K562 (cell line): Measurements from ENCODE around the gene MYO9A. TPM values are rescaled to one million over a fixed set of nuclear protein-coding genes. Genes with fewer than 3 reads are reported as not detected.
"Not testable (repeated sequence)": the region's sequence is repeated elsewhere in the genome, so short reads cannot be mapped to it uniquely, and the experiment has no call there.

Source experiments
- ATAC-seq: fragments of 200-7000 bp; cut with Tn5 transposase; 3 replicates; pipeline ENCODE4 v1.9.1; 2020; ENCODE audit warnings: moderate library complexity
- BruUV-seq: library from RNA; stranded (reverse); fragments of 400-500 nt; replicated peaks from 2 replicates; lab custom pipeline; 2021; lab: Mats Ljungman, UMichigan
- CTCF ChIA-PET: fragments of 300-600 bp; formaldehyde crosslinking; extraction: SDS; loops from one replicate; lab custom pipeline; 2021; ENCODE audit warnings: low intra/inter-chr PET ratio; lab: Yijun Ruan, JAX
- POLR2A ChIA-PET: fragments of 300-600, 350-650 bp; sonication (Branson Sonifier 250); formaldehyde crosslinking; extraction: SDS; loops from one replicate; lab custom pipeline; 2021; ENCODE audit warnings: antibody characterized with exemption, inconsistent platforms; lab: Yijun Ruan, JAX
- DNase-seq, 4 experiments: peaks; one replicate each; pipeline versions ENCODE4 v3.0.0 to v3.0.0-alpha.2; 2011 to 2018; ENCODE audit warnings: low spot score in 3 of 4, mixed read lengths in 3 of 4; ENCODE audit errors: extremely low read depth in 1 of 4
- FAIRE-seq: peaks from 2 replicates; lab custom pipeline; 2011; peaks lifted over from hg19 to GRCh38; lab: Jason Lieb, UNC
- H2AFZ ChIP-seq: 2 replicates; pipeline ENCODE4 v1.6.0; 2011; ENCODE audit warnings: low read depth, low read length, control low read depth, inconsistent platforms
- H3K27ac ChIP-seq: fragments of 200-600 bp; 3 replicates; pipeline ENCODE4 v1.8.0; 2011; ENCODE audit warnings: low read depth, mild to moderate bottlenecking, control low read depth, inconsistent platforms, low read length, moderate library complexity, mixed read lengths; ENCODE audit errors: extremely low read depth
- H3K27me3 ChIP-seq, 2 experiments: fragments of 300-600 bp in 1 of 2; 2 replicates in 1 of 2; 3 replicates in 1 of 2; pipeline versions ENCODE4 v1.6.0 to v1.8.0; 2011; ENCODE audit warnings: inconsistent platforms in 2 of 2, low read length in 2 of 2, mild to moderate bottlenecking in 1 of 2, mixed read lengths in 1 of 2, moderate library complexity in 1 of 2; ENCODE audit not compliant: control insufficient read depth in 2 of 2, insufficient read depth in 2 of 2
- H3K36me3 ChIP-seq: fragments of 300-600 bp; 3 replicates; pipeline ENCODE4 v1.8.0; 2011; ENCODE audit warnings: mild to moderate bottlenecking, low read length, inconsistent platforms; ENCODE audit not compliant: control insufficient read depth, insufficient read depth
- H3K4me1 ChIP-seq, 2 experiments: fragments of 200-600 bp in 1 of 2; replicated peaks in 1 of 2; 2 replicates in 1 of 2; 3 replicates in 1 of 2; pipeline versions ENCODE4 v1.5.1 to v1.8.0; 2011; ENCODE audit warnings: inconsistent platforms in 2 of 2, low read length in 2 of 2, mild to moderate bottlenecking in 1 of 2, mixed read lengths in 1 of 2, moderate library complexity in 1 of 2; ENCODE audit not compliant: control insufficient read depth in 2 of 2, insufficient read depth in 2 of 2
- H3K4me2 ChIP-seq: 2 replicates; pipeline ENCODE4 v1.6.1; 2011; ENCODE audit warnings: low read length, control low read depth, inconsistent platforms, mixed read lengths; ENCODE audit not compliant: insufficient read depth
- H3K4me3 ChIP-seq: fragments of 200-600 bp; sonication (generic), shearing (Covaris generic); 2 replicates; pipeline ENCODE4 v1.5.1; 2016; ENCODE audit warnings: control low read depth, inconsistent platforms
- H3K79me2 ChIP-seq: fragments of 200-600 bp; 3 replicates; pipeline ENCODE4 v1.8.0; 2011; ENCODE audit warnings: low read length, inconsistent platforms; ENCODE audit not compliant: control insufficient read depth, insufficient read depth
- H3K9ac ChIP-seq, 2 experiments: 2 replicates each; pipeline versions ENCODE4 v1.6.0 to v1.6.1; 2011; ENCODE audit warnings: low read depth in 2 of 2, low read length in 2 of 2, control low read depth in 1 of 2, inconsistent platforms in 1 of 2, mild to moderate bottlenecking in 1 of 2, mixed read lengths in 1 of 2; ENCODE audit not compliant: insufficient read depth in 1 of 2
- H3K9me1 ChIP-seq: one replicate; pipeline ENCODE4 v1.6.0; 2011; ENCODE audit warnings: inconsistent platforms, mild to moderate bottlenecking, low read length, moderate library complexity; ENCODE audit not compliant: control insufficient read depth, insufficient read depth
- H3K9me3 ChIP-seq: replicated peaks from 2 replicates; pipeline ENCODE4 v1.5.1; 2011; ENCODE audit warnings: low read depth, low read length, inconsistent platforms; ENCODE audit not compliant: control insufficient read depth, insufficient read depth
- H4K20me1 ChIP-seq: replicated peaks from 2 replicates; pipeline ENCODE4 v1.6.1; 2011; ENCODE audit warnings: low read length, inconsistent platforms, mixed read lengths; ENCODE audit not compliant: control insufficient read depth, insufficient read depth
- BCL6 ChIP-seq: fragments of 250-450 bp; sonication (Bioruptor Pico); IDR thresholded peaks from 2 replicates; pipeline ENCODE4 v1.4.0; 2020
- CREB1 ChIP-seq, 2 experiments: sonication (generic) in 1 of 2; formaldehyde crosslinking in 1 of 2; IDR thresholded peaks; 2 replicates each; pipeline versions ENCODE4 v1.6.1 to v1.8.0; 2012 to 2022; ENCODE audit warnings: inconsistent platforms in 1 of 2, mild to moderate bottlenecking in 1 of 2, missing genetic modification reagents in 1 of 2, moderate library complexity in 1 of 2
- JUND ChIP-seq, 2 experiments: IDR thresholded peaks; 2 replicates in 1 of 2; 3 replicates in 1 of 2; pipeline ENCODE4 v1.6.1; 2011; ENCODE audit warnings: borderline replicate concordance in 2 of 2, low read depth in 2 of 2, low read length in 2 of 2, improper control_type of control experiment in 1 of 2, missing biosample characterization in 1 of 2, missing genetic modification characterization in 1 of 2, missing genetic modification reagents in 1 of 2
- KLF1 ChIP-seq: fragments of 450-650 bp; IDR thresholded peaks from 2 replicates; pipeline ENCODE4 v1.6.1; 2016; ENCODE audit warnings: missing genetic modification characterization, missing compliant biosample characterization
- MAFF ChIP-seq: IDR thresholded peaks from 2 replicates; pipeline ENCODE4 v1.6.1; 2012; ENCODE audit warnings: low read length, improper control_type of control experiment
- MEF2D ChIP-seq: conservative IDR thresholded peaks from 2 replicates; pipeline ENCODE4 v1.6.1; 2016; ENCODE audit warnings: low read depth, missing genetic modification characterization, missing compliant biosample characterization
- NR2C1 ChIP-seq, 2 experiments: fragments of 450-650 bp; IDR thresholded peaks; 2 replicates each; pipeline ENCODE4 v1.6.1; 2017; ENCODE audit warnings: mild to moderate bottlenecking in 2 of 2, antibody characterized with exemption in 1 of 2, inconsistent platforms in 1 of 2, missing compliant biosample characterization in 1 of 2, missing genetic modification characterization in 1 of 2
- NR4A1 ChIP-seq, 2 experiments: fragments of 250-450 bp in 1 of 2; fragments of 450-650 bp in 1 of 2; sonication (Bioruptor Pico) in 1 of 2; IDR thresholded peaks; 2 replicates each; pipeline versions ENCODE4 v1.4.0 to v1.6.1; 2016 to 2020; ENCODE audit warnings: mild to moderate bottlenecking in 2 of 2, missing compliant biosample characterization in 1 of 2, missing genetic modification characterization in 1 of 2, moderate library complexity in 1 of 2
- PCBP1 ChIP-seq: fragments of 200-400 bp; formaldehyde crosslinking; IDR thresholded peaks from 2 replicates; pipeline ENCODE4 v1.6.1; 2018; ENCODE audit warnings: mild to moderate bottlenecking, low read depth, low read length; ENCODE audit not compliant: poor library complexity, severe bottlenecking
- SIN3A ChIP-seq, 2 experiments: fragments of 150-350 bp in 1 of 2; IDR thresholded peaks; 2 replicates each; pipeline ENCODE4 v1.6.1; 2011 to 2016; ENCODE audit warnings: borderline replicate concordance in 2 of 2, low read depth in 2 of 2, low read length in 2 of 2, mild to moderate bottlenecking in 2 of 2, moderate library complexity in 2 of 2; ENCODE audit not compliant: control insufficient read depth in 1 of 2
- SMAD4 ChIP-seq: fragments of 250-450 bp; sonication (Bioruptor Pico); conservative IDR thresholded peaks from 2 replicates; pipeline ENCODE4 v1.8.0; 2021; ENCODE audit warnings: inconsistent platforms, mild to moderate bottlenecking, moderate library complexity
- TAF7 ChIP-seq: fragments of 450-650 bp; IDR thresholded peaks from 2 replicates; pipeline ENCODE4 v1.6.1; 2016; ENCODE audit warnings: missing genetic modification characterization, missing compliant biosample characterization
- TBP ChIP-seq: optimal IDR thresholded peaks from 2 replicates; pipeline ENCODE3; 2011; ENCODE audit warnings: low read depth, low read length, improper control_type of control experiment
- ZC3H11A ChIP-seq: IDR thresholded peaks from 2 replicates; pipeline ENCODE4 v1.6.1; 2012; ENCODE audit warnings: low read depth, low read length, improper control_type of control experiment
- ZNF146 ChIP-seq: IDR thresholded peaks from one replicate; pipeline ENCODE4 v1.6.1; 2018; ENCODE audit warnings: missing compliant biosample characterization; ENCODE audit not compliant: unreplicated experiment
- ZNF253 ChIP-seq: fragments of 250-450 bp; sonication (Bioruptor Pico); conservative IDR thresholded peaks from 2 replicates; pipeline ENCODE4 v1.6.1; 2021; ENCODE audit warnings: mild to moderate bottlenecking
- ZNF445 ChIP-seq: fragments of 250-450 bp; sonication (Bioruptor Pico); IDR thresholded peaks from 2 replicates; pipeline ENCODE4 v1.4.0; 2020; ENCODE audit warnings: low read depth, mild to moderate bottlenecking, moderate library complexity
- WGBS: fragments of 100-300 bp; shearing (Covaris generic); methylation state at CpG from one replicate; pipeline ENCODE4 v1.1.6; 2016; ENCODE audit warnings: low coverage, mixed read lengths; ENCODE audit not compliant: insufficient coverage; ENCODE audit errors: missing lambda C conversion rate; 5-methylcytosine and 5-hydroxymethylcytosine counted together
- in situ Hi-C: fragments of 300-500 bp; cut with MboI; formaldehyde crosslinking; loops from 4 replicates; pipeline ENCODE4 v1.15.0; 2018; ENCODE audit warnings: inconsistent platforms, mixed read lengths
- intact Hi-C: fragments of 100-400 bp; cut with micrococcal nuclease; formaldehyde crosslinking; loops from 2 replicates; pipeline ENCODE4 v1.14.2; 2022
- polyA plus RNA-seq, 8 experiments: library from polyadenylated mRNA; depleted of rRNA in 4 of 8; stranded (reverse) in 5 of 8; unstranded in 3 of 8; fragments of >200 nt; fragmentation: Nextera tagmentation in 2 of 8; fragmentation: Illumina TruSeq in 1 of 8; extraction: Ambion mirVana in 2 of 8; extraction: Trizol in 1 of 8; gene quantifications; 2 replicates each; pipeline versions ENCODE4 v1.2.1 to v1.2.3, GENCODE V29; 2011 to 2014; ENCODE audit warnings: inconsistent platforms in 1 of 8, missing spikeins in 1 of 8
- total RNA-seq, 7 experiments: library from RNA; depleted of rRNA in 6 of 7; stranded (reverse); fragments of >200 nt in 6 of 7; fragmentation: Illumina TruSeq in 2 of 7; extraction: Trizol in 2 of 7; gene quantifications; 2 replicates each; pipeline versions ENCODE4 v1.2.1 to v1.2.3, GENCODE V29; 2011 to 2021; ENCODE audit warnings: low replicate concordance in 1 of 7

Gene MYO9A
- total and polyA plus RNA-seq, 9 of the 15 experiments (the other 6 are each of a cell fraction or from before 2014, with no cell fraction given): 1.9 to 15.4 (median 5.8) TPM

DNA sequence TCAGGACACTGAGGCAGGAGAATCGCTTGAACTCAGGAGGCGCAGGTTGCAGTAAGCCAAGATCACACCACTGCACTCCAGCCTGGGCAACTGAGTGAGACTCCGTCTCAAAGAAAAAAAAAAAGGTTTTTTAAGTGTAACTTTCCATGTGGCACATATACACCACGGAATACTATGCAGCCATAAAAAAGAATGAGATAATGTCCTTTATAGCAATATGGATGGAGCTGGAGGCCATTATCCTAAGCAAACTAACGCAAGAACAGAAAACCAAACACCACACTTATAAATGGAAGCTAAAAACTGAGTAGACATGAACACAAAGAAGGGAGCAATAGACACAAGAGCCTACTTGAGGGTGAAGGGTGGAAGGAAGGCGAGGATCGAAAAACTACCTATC lies 64.7 kb downstream of the MYO9A start:
- H3K9ac ChIP-seq, POLR2A ChIA-PET, H3K9me3 ChIP-seq, H3K4me1 ChIP-seq, ATAC-seq, in situ Hi-C loops, H3K27ac ChIP-seq: not testable (repeated sequence)
- peak; percentile 40 for TF ChIP-seq ZNF146 (CRISPR knock-in tag)
- TF ChIP-seq, all 486 proteins: peak for 1; not testable (repeated sequence) for 485
- FAIRE-seq, H2AFZ ChIP-seq, H3K4me3 ChIP-seq, H4K20me1 ChIP-seq, H3K27me3 ChIP-seq, DNase-seq, H3K4me2 ChIP-seq, H3K9me1 ChIP-seq, CTCF ChIA-PET, intact Hi-C loops, H3K36me3 ChIP-seq, BruUV-seq, H3K79me2 ChIP-seq: not testable (repeated sequence)
- 46% methylated on average over 6 of the region's 7 CpGs for WGBS

DNA sequence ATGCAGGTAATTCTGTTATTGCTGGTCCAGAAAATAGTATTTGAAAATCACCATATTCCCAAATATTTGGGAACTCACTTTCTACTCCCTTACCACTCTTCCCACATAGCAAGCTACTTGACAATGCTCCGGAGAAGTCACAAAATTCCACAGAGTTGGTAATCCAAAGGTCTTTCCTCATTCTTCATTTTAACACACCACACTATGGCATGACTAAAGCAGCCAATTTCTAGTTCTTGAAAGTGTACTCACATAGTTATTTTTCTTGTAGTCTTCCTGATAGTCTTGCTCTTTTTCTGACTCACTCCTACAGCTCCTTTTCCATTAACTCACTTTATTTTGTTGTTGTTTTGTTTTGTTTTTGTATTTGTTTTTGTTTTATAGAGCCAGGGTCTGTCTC lies 67.2 kb downstream of the MYO9A start:
- no peak for FAIRE-seq
- no peak overlapping the region for H3K4me2 ChIP-seq
- no peak for ATAC-seq
- TF ChIP-seq ZNF445 (CRISPR knock-in tag) (no peak), SMAD4 (CRISPR knock-in tag) (no peak), NR4A1 (CRISPR knock-in tag; IDR thresholded peaks at IDR 0.05) (no peak), NR4A1 (tag; IDR thresholded peaks at IDR 0.05) (no peak), SIN3A (IDR thresholded peaks at IDR 0.05; ENCODE audit: borderline replicate concordance in 2 of 2, control insufficient read depth in 1 of 2, low read depth in 2 of 2, low read length in 2 of 2) (no peak), KLF1 (tag) (no peak), ZC3H11A (no peak), MEF2D (tag) (no peak), JUND (IDR thresholded peaks at IDR 0.05; ENCODE audit: borderline replicate concordance, low read depth, low read length) (no peak), JUND (tag; IDR thresholded peaks at IDR 0.05; ENCODE audit: borderline replicate concordance, low read depth, low read length) (no peak), NR2C1 (IDR thresholded peaks at IDR 0.05) (no peak), NR2C1 (tag; IDR thresholded peaks at IDR 0.05) (no peak), ZNF253 (CRISPR knock-in tag) (no peak), PCBP1 (no peak), BCL6 (CRISPR knock-in tag) (no peak), TBP (no peak), TAF7 (no peak), MAFF (no peak), CREB1 (IDR thresholded peaks at IDR 0.05) (no peak), CREB1 (CRISPR knock-in tag; IDR thresholded peaks at IDR 0.05) (no peak)

More for the DNA sequence above, 67.2 kb downstream of the MYO9A start:
- WGBS: 17% methylated on average over 1 of the region's 1 CpG
- no peak for DNase-seq
- Histone ChIP-seq H3K9me1 (no peaks in the 10 kb centered on the region), H3K36me3 (no peaks in the 10 kb centered on the region), H3K79me2 (no peaks in the 10 kb centered on the region), H3K4me3 (no peak overlapping the region), H3K27me3 (no peaks in the 10 kb centered on the region), H3K4me1 (peaks cover 0 to 6% of the 10 kb centered on the region in 2 experiments; a peak in 1 of 5 replicates), H2AFZ (no peak overlapping the region), H4K20me1 (no peaks in the 10 kb centered on the region), H3K27ac (no peak overlapping the region), H3K9ac (no peak overlapping the region), H3K9me3 (no peaks in the 10 kb centered on the region)
- no TSS peak for BruUV-seq
- in situ Hi-C loops: no loop called here
- ChIA-PET CTCF (no interaction called here), POLR2A (interaction anchor here (0.8 to 1.2 kb wide), 2 partner anchors 9 to 10 kb away, joined by 3 read pairs; no protein-coding TSS in a partner anchor)
- intact Hi-C loops: no loop called here
